GM06990 (cell line): ENCODE measurements around the gene VAPA.

Source experiments
- DNase-seq: peaks from one replicate; pipeline ENCODE4 v3.0.0-alpha.2; 2011; ENCODE audit not compliant: insufficient read length; ENCODE audit errors: extremely low read depth
- H3K27me3 ChIP-seq: replicated peaks from 2 replicates; pipeline ENCODE4 v1.6.0; 2011; ENCODE audit warnings: low read length; ENCODE audit not compliant: control insufficient read depth, insufficient read depth
- H3K36me3 ChIP-seq: 2 replicates; pipeline ENCODE4 v1.5.1; 2011; ENCODE audit warnings: low read length; ENCODE audit not compliant: control insufficient read depth, insufficient read depth
- H3K4me3 ChIP-seq: replicated peaks from 2 replicates; pipeline ENCODE4 v1.5.1; 2011; ENCODE audit warnings: low read depth, mild to moderate bottlenecking, control low read depth, low read length
- TF ChIP-seq, protein P1 (sequence below): IDR thresholded peaks from 2 replicates; pipeline ENCODE4 v1.5.1; 2011; ENCODE audit warnings: low read length, control low read depth, mild to moderate bottlenecking, inconsistent platforms; ENCODE audit not compliant: insufficient read depth, poor library complexity, severe bottlenecking

VAPA gene

GRCh38 chr18:9989481-9989880, 75.7 kb downstream of the VAPA start:
- Histone ChIP-seq H3K27me3 (peaks cover 1% of the 10 kb centered on the region), H3K4me3 (no peak overlapping the region), H3K36me3 (no peaks in the 10 kb centered on the region)
- DNase-seq = no peak
- TF ChIP-seq, protein P1, sequence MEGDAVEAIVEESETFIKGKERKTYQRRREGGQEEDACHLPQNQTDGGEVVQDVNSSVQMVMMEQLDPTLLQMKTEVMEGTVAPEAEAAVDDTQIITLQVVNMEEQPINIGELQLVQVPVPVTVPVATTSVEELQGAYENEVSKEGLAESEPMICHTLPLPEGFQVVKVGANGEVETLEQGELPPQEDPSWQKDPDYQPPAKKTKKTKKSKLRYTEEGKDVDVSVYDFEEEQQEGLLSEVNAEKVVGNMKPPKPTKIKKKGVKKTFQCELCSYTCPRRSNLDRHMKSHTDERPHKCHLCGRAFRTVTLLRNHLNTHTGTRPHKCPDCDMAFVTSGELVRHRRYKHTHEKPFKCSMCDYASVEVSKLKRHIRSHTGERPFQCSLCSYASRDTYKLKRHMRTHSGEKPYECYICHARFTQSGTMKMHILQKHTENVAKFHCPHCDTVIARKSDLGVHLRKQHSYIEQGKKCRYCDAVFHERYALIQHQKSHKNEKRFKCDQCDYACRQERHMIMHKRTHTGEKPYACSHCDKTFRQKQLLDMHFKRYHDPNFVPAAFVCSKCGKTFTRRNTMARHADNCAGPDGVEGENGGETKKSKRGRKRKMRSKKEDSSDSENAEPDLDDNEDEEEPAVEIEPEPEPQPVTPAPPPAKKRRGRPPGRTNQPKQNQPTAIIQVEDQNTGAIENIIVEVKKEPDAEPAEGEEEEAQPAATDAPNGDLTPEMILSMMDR = no peak

DNA sequence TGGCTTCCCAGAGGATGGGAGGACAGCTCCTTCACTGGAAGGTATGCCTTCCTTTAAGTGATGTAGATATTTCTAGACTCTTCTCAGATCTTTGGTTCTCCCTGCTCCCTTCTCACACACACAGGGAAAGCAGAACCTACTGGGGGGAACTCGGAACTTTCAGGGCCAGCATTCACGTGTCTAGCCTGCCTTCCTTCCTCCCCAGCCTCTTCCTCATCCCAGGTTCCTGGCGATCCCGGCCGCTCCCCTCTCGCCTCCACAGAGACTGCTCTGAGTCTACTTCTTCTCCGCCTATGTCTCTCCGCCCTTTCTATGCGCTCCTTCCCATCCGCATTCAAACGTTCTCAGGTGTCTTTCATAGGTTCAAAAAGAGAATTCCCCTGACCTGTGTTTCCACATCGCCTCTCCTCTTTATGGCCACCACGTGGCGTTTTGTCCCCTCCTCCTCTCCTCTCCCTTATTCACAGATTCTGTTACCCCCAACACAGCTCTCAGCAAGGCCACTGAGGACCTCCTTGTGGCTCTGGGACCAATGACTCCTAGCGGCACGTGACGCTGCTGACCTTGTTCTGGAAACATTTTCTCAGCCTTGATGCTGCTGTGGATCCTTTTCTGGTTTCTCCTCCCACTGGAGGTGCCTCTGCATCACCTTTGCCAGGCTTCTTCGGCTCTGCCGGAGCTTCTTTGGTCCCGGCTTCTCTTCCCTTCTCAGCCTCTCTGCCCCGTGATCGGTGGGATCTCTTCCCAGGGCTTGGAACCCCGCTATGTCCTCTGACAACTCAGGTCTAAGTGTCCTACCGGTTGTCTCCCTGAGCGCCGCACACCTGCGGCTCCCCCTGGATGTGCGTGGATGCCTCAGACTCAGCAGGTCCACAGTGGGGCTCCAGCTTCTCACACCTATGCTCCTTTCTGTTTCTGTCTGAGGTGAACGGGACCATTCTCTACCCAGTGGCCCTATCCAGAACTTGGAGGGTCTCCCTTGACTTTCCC, 77.5 kb downstream of the VAPA start:
- no peak for DNase-seq
- H3K36me3 ChIP-seq = no peaks in the 10 kb centered on the region
- H3K27me3 ChIP-seq = peaks cover 1% of the 10 kb centered on the region
- TF ChIP-seq, protein P1 = no peak
- H3K4me3 ChIP-seq = no peak overlapping the region

DNA sequence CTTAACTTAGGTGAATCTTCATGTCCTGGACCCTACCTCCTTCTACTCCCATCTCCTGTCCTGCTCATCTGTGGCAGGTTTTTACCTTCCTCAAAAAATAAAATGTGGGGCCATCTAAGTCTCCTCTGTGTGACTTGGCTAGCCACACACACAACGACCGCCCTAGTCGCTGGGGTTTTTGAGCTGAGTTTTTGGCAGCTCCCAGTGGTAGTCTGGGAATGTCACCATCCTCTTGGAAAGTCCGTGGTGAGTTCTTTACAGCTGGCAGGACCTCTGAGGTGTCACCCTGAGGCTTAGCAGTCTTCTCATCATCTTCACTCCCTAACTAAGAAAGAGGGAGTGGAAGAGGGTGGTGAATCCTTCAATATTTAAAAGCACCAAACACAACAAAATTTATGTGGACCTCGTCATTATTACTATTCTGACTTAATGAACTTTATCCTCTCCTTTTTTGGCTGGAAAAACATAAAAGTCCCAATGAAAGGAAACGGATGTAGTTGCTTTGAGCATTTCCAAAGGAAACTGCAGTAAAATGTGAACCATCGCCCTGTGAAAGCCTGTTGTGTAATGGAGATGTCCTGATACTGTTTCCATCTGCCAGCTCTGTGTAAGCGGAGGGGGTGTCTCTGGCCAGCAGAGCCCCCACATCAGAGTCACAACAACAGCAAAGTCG, 78.6 kb downstream of the VAPA start:
- TF ChIP-seq, protein P1 = no peak
- Histone ChIP-seq H3K27me3 (peaks cover 1% of the 10 kb centered on the region), H3K4me3 (no peak overlapping the region), H3K36me3 (no peaks in the 10 kb centered on the region)
- DNase-seq = no peak

DNA sequence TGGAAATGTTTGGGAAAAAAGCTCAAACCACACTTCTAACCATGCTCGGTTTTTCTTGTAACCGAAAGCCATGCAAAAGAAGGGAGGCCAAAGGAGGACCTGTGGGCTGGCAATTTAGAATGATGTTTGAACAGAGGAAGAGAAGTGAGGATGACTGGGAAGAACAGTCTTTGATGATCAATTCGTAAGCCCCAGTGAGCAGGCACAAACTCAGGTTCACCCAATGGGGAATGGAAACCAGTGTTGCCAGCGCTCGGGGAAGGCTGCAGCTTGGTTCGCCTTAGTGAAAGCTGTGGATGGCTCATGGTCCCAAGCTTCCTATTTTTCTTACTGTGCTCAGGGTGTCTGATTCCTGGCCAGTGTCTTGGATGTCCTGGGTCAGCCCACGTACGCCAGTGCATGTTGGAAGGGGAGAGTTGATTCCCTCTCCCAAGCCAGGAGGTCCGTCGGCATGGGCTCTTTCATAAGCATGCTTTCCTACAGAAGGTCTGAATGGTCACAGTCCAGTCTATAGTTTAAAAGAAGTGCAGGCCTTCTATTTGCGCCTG, 79.2 kb downstream of the VAPA start:
- Histone ChIP-seq H3K27me3 (peaks cover 1% of the 10 kb centered on the region), H3K4me3 (no peak overlapping the region), H3K36me3 (no peaks in the 10 kb centered on the region)
- TF ChIP-seq, protein P1 = no peak
- DNase-seq = no peak

GRCh38 chr18:9993521-9994025, 79.8 kb downstream of the VAPA start:
- H3K27me3 ChIP-seq = peaks cover 1% of the 10 kb centered on the region; the same call in 1 of the 2 replicates
- no peaks in the 10 kb centered on the region for H3K36me3 ChIP-seq
- H3K4me3 ChIP-seq = no peak overlapping the region
- TF ChIP-seq, protein P1 = no peak
- DNase-seq = no peak
